ENCODE data around the gene PPM1A. TPM values are rescaled to one million over a fixed set of nuclear protein-coding genes. Genes with fewer than 3 reads are reported as not detected.

Gene PPM1A
- total and polyA plus RNA-seq, 2 experiments from 2014 or later = 16.9 to 21.5 TPM

GRCh38 chr14:60254176-60254575, 5.2 kb downstream of the PPM1A start:
- Histone ChIP-seq H3K4me2 (ENCODE audit: unreplicated experiment) (no peak overlapping the region), H2AFZ (no peak overlapping the region), H3K4me3 (no peak overlapping the region), H3F3A (ENCODE audit: insufficient read depth) (peaks cover 9% of the 10 kb centered on the region; the same call in 1 of the 2 replicates), H4K20me1 (ENCODE audit: insufficient read depth) (peaks cover 39% of the 10 kb centered on the region), H3K4me1 (ENCODE audit: insufficient read depth) (peaks cover 21% of the 10 kb centered on the region), H3K9me3 (ENCODE audit: low read depth) (no peaks in the 10 kb centered on the region), H3K79me2 (ENCODE audit: insufficient read depth) (peaks cover 93% of the 10 kb centered on the region), H3K27me3 (replicated peaks; ENCODE audit: insufficient read depth) (no peaks in the 10 kb centered on the region), H3K27ac (no peak overlapping the region), H3K36me3 (ENCODE audit: low read depth) (no peaks in the 10 kb centered on the region), H3K9ac (no peak overlapping the region), H3K9me2 (ENCODE audit: insufficient read depth) (no peaks in the 10 kb centered on the region)
- in situ Hi-C loops (cut with MboI) = no loop called here
- no peak for DNase-seq
- WGBS, 2 experiments (ENCODE audit: low coverage in 1 of 2, low lambda C conversion rate in 2 of 2, missing lambda C conversion rate in 2 of 2) = 96 to 98% methylated on average over 1 of the region's 1 CpG
- TF ChIP-seq EZH2 (IDR thresholded peaks at IDR 0.05; ENCODE audit: insufficient read depth, poor library complexity, severe bottlenecking) = no peak
- TF ChIP-seq EZH2phosphoT487 (IDR thresholded peaks at IDR 0.05; ENCODE audit: insufficient read depth, low read depth) = no peak

GRCh38 chr14:60257865-60258264, 8.8 kb downstream of the PPM1A start:
- whole genome bisulfite sequencing, 2 experiments (ENCODE audit: low coverage in 1 of 2, low lambda C conversion rate in 2 of 2, missing lambda C conversion rate in 2 of 2) = 94 to 96% methylated on average over 1 of the region's 1 CpG
- Histone ChIP-seq H4K20me1 (ENCODE audit: insufficient read depth) (peaks cover 35% of the 10 kb centered on the region), H3K27ac (no peak overlapping the region), H3K27me3 (replicated peaks; ENCODE audit: insufficient read depth) (no peaks in the 10 kb centered on the region), H3K4me3 (no peak overlapping the region), H3K79me2 (ENCODE audit: insufficient read depth) (peaks cover 98% of the 10 kb centered on the region), H3K9me2 (ENCODE audit: insufficient read depth) (no peaks in the 10 kb centered on the region), H3K4me2 (ENCODE audit: unreplicated experiment) (no peak overlapping the region), H3K36me3 (ENCODE audit: low read depth) (no peaks in the 10 kb centered on the region), H3K9me3 (ENCODE audit: low read depth) (no peaks in the 10 kb centered on the region), H3K9ac (no peak overlapping the region), H3K4me1 (ENCODE audit: insufficient read depth) (peaks cover 7% of the 10 kb centered on the region; the same call in 1 of the 2 replicates), H3F3A (ENCODE audit: insufficient read depth) (no peaks in the 10 kb centered on the region), H2AFZ (no peak overlapping the region)
- in situ Hi-C loops (cut with MboI) = no loop called here
- TF ChIP-seq EZH2 (IDR thresholded peaks at IDR 0.05; ENCODE audit: insufficient read depth, poor library complexity, severe bottlenecking) = no peak
- no peak for TF ChIP-seq EZH2phosphoT487 (IDR thresholded peaks at IDR 0.05; ENCODE audit: insufficient read depth, low read depth)
- no peak for DNase-seq

- H3K27ac ChIP-seq = no peak overlapping the region
- in situ Hi-C loops (cut with MboI) = no loop called here
- H3K79me2 ChIP-seq (ENCODE audit: insufficient read depth) = peaks cover 100% of the 10 kb centered on the region
- WGBS, 2 experiments (ENCODE audit: low coverage in 1 of 2, low lambda C conversion rate in 2 of 2, missing lambda C conversion rate in 2 of 2) = 91 to 96% methylated on average over 1 of the region's 1 CpG
- H3K4me1 ChIP-seq (ENCODE audit: insufficient read depth) = no peaks in the 10 kb centered on the region
- H3K27me3 ChIP-seq (replicated peaks; ENCODE audit: insufficient read depth) = no peaks in the 10 kb centered on the region
- no peaks in the 10 kb centered on the region for H3K9me2 ChIP-seq (ENCODE audit: insufficient read depth)
- H3K36me3 ChIP-seq (ENCODE audit: low read depth) = no peaks in the 10 kb centered on the region
- TF ChIP-seq EZH2 (IDR thresholded peaks at IDR 0.05; ENCODE audit: insufficient read depth, poor library complexity, severe bottlenecking) = no peak
- TF ChIP-seq EZH2phosphoT487 (IDR thresholded peaks at IDR 0.05; ENCODE audit: insufficient read depth, low read depth) = no peak
- H3K9ac ChIP-seq = no peak overlapping the region
- H4K20me1 ChIP-seq (ENCODE audit: insufficient read depth) = peaks cover 17% of the 10 kb centered on the region
- no peaks in the 10 kb centered on the region for H3K9me3 ChIP-seq (ENCODE audit: low read depth)
- H2AFZ ChIP-seq = no peak overlapping the region
- H3K4me2 ChIP-seq (ENCODE audit: unreplicated experiment) = no peak overlapping the region
- H3K4me3 ChIP-seq = no peak overlapping the region
- H3F3A ChIP-seq (ENCODE audit: insufficient read depth) = no peaks in the 10 kb centered on the region
- DNase-seq = no peak
Observed at GRCh38 chr14:60265163-60265562, 16.1 kb downstream of the PPM1A start.

- Histone ChIP-seq H3K4me2 (ENCODE audit: unreplicated experiment) (no peak overlapping the region), H3K4me3 (no peak overlapping the region), H3K27ac (no peak overlapping the region), H3K79me2 (ENCODE audit: insufficient read depth) (peaks cover 100% of the 10 kb centered on the region), H3K9ac (no peak overlapping the region), H3K4me1 (ENCODE audit: insufficient read depth) (no peaks in the 10 kb centered on the region), H3K9me2 (ENCODE audit: insufficient read depth) (no peaks in the 10 kb centered on the region), H3F3A (ENCODE audit: insufficient read depth) (no peaks in the 10 kb centered on the region), H4K20me1 (ENCODE audit: insufficient read depth) (peaks cover 18% of the 10 kb centered on the region), H2AFZ (no peak overlapping the region), H3K27me3 (replicated peaks; ENCODE audit: insufficient read depth) (no peaks in the 10 kb centered on the region), H3K36me3 (ENCODE audit: low read depth) (no peaks in the 10 kb centered on the region), H3K9me3 (ENCODE audit: low read depth) (no peaks in the 10 kb centered on the region)
- WGBS, 2 experiments (ENCODE audit: low coverage in 1 of 2, low lambda C conversion rate in 2 of 2, missing lambda C conversion rate in 2 of 2) = 96 to 100% methylated on average over 1 of the region's 1 CpG
- in situ Hi-C loops (cut with MboI) = no loop called here
- TF ChIP-seq EZH2 (IDR thresholded peaks at IDR 0.05; ENCODE audit: insufficient read depth, poor library complexity, severe bottlenecking) = no peak
- no peak for TF ChIP-seq EZH2phosphoT487 (IDR thresholded peaks at IDR 0.05; ENCODE audit: insufficient read depth, low read depth)
- peak; percentile 46 for DNase-seq
Observed at GRCh38 chr14:60266021-60266937, 17.3 kb downstream of the PPM1A start.

All from GM23248 (cell line).